GM19397 (cell line): ENCODE measurements around the gene GPC3.
"Not testable (repeated sequence)": the region's sequence is repeated elsewhere in the genome, so short reads cannot be mapped to it uniquely, and the experiment has no call there.

ENCODE experiments used
- ATAC-seq: cut with Tn5 transposase; IDR thresholded peaks from one replicate; pipeline ENCODE4 v1.9.1; 2021; ENCODE audit warnings: mild to moderate bottlenecking, moderate library complexity; ENCODE audit not compliant: unreplicated experiment

Gene GPC3

DNA sequence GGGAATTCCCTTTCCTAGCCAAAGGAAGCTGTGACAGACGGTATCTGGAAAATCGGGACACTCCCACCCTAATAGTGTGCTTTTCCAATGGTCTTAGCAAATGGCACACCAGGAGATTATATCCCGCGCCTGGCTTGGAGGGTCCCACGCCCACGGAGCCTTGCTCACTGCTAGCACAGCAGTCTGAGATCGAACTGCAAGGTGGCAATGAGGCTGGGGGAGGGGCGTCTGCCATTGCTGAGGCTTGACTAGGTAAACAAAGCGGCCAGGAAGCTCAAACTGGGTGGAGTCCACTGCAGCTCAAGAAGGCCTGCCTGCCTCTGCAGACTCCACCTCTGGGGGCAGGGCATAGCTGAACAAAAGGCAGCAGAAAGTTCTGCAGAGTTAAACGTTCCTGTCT lies 364.0 kb downstream of the GPC3 start:
- ATAC-seq, result not testable (repeated sequence)

DNA sequence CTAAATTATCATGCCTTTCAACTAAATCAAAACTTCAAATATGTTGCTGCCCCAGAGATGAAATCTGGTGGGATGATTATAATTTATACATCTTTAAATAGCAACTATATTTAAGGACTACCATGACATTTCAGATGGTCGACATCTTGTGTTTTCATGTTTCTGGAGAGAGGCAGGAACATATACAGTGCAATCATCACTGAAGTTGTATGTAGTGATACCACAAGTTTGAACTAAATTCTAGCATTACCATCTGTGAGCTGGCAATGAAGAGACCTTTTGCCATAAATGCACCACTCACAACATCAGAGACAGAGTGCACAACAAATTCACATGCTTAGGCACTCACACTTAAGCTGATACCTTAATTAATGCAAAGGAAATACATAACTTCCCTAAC lies 373.7 kb downstream of the GPC3 start:
- ATAC-seq, result no peak

DNA sequence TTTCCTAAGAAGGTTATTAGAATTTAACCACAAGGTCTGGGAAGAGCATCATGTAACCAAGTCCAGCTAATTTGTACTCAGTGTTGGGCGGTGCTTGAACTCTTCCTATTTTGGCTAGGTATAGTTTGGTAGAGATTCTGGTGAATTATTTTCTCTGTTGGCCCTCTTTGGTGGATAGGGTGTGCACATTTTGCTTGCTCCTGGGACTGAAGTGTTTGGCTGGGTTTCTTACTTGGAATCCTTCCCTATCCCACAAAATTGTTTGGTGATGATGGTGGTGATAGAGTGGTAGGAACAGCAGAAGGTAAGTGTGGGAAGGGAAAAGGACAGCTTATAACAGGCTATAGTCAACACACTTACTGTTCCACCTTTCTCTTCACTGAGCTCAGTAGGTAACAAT lies 375.3 kb downstream of the GPC3 start:
- ATAC-seq, result no peak

DNA sequence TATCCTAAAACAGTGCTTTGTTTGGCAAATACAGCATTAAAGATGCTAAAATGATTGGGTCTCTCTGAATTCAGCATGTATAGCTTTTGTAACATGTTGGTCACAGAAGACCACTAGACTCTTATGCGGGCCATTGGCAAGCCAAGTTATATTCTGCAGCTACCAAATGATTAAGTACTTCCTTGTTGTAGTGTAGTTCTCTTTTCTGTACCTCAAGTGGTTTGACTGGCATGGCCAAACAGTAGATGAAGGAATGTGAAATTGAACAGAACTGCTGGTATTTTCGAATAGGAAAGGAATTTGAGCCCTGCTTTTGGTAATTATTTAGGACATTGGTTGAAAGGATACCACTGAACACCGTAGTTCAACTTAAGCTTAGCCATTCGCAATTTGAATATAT lies 376.2 kb downstream of the GPC3 start:
- ATAC-seq, result no peak

DNA sequence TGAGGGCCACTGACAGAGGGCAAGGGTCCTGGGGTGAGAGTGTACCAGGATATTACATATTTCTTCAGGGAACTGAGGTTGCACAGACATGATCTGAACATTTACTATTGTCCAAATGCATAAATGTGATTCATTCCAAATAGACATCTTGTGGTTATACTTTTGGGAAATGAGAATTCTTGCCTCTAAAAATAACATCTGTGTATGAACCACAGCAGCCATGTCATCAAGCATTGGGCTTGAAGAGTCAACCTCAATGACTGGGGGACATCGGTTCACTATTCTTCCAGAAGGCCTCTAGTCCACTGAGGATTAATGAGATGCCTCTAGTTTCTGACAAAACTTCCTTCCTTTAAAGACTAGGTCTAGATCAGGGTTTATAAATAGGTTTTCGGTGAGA lies 377.0 kb downstream of the GPC3 start:
- ATAC-seq, result no peak

DNA sequence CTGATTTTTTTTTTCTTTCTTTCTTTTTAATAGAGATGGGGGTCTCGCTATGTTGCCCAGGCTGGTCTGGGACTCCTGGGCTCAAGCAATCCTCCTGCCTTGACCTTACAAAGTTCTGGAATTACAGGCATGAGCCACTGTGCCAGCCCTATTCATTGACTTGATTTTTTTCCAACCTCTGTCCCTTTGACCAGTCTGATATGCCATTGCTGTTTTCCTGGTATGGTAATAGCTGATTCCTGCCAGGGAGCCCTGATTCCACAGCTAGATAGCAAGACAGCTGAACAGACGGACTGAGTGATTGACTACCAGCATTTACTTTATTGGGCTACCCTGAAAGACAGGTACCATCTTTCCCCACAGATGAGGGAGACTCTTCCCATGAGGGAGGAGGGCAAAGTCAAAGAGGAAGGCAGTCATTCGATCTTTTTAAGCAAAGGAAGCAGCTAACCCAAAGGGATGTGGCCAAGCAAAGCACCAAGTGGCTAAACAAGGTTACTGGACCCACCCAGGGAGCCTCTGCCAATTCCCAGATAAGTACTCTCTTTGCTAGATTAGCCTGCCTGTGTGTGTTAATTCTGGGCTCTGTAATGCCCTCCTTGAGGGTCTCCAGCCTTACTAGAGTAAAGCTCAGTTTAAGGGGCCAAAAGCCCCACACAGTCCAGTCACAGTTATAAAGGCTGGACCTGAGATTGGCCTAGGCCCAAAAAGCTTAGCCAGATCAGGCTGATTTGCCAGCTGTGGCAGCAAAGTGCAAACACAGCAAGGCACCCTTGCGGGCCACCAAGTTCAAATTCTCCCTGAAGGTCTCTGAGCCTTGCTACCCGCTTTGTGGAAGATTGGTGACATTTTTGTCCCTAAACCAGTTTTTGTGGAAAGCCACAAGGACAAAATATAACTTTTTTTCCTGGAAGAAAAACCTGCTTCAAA lies 377.7 kb downstream of the GPC3 start:
- no peak for ATAC-seq

DNA sequence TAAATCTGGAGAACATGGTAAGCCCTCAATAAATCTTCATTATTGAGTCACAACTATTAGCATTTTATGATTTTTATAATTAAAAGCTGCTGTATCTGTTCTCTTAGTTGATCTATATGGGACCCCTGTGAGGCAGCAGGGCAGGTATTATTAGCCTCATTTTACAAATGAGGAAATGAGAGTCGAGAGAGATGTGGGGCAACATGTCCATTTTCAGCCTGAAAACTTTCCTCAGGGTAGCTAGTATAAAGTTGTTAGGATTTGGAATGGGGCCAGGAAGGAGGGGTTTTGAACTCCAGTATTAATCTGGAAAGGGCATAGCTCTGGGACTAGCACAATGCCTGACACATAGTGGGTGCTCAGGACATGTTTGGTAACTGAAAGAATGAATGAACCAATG lies 378.4 kb downstream of the GPC3 start:
- ATAC-seq, result no peak

DNA sequence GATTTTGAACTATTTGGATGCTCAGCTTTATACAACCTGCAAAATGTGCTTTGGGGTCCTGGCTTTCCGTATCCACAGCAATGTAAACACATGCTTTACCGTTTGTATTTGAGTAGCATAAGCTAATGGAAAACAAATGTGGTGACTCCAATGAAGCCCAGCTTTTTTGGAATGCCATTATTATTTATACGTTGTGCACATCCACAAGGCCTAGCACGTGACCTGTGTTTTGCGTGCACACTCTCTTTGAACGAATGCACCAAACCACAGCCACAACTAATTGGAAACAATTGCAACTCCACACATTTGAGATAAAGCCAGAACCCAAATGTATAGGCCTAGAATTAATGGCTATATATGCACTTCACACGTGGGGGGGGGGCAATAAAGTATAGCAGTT lies 380.6 kb downstream of the GPC3 start:
- no peak for ATAC-seq

DNA sequence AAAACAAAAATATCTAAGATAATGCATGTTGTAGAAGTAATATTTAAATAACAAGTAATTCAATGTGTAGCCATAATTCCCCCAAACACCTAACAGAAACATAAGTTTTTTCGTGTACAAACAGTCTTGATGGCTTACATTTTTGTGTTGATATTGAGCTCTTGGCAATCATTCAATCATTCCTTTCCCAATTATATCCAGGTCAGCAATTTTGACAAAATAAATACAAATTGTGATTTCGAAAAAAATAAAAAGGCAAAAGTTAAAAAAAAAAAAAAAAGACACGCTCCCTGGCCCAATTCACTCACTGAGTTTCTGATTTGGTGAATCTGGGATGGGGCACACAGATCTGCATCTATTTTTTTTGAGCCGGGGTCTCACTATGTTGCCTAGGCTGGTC lies 382.5 kb downstream of the GPC3 start:
- no peak for ATAC-seq

DNA sequence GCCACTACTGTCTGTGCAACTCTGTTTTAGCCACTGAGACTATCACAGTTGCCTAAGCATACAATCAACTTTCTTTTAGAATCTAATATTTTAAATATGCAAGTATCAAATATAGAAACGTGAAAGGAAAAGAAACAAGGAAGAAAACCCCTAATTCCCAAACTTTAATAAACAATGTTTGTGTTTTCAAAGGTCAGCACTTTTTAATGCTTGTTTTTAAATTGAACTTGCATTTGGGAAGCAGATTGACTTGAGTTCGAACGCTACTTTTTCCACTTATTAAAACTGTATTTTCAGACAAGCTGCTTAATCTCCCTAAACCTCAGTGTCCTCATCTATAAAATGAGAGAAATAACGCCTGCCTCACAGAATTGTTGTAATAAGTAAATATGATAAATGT lies 384.3 kb downstream of the GPC3 start:
- no peak for ATAC-seq

DNA sequence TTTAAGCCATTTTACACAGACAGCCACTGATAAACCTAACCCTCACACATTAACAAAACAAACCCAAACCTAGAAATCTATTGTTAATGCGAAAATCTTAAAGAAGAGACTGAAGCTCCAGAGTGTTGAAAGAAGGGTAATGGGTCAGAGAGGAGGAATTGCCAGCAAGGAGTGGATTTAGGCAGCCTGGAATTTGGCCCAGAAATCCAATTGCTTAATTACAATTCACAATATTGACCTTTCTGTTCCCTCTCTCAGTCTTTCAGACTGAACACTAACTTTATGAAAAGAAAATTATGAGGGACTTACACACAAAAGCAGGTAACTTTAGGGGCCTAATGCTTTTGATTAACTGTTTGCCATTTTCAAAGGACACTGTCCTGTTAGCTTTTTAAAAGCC lies 384.9 kb downstream of the GPC3 start:
- no peak for ATAC-seq

DNA sequence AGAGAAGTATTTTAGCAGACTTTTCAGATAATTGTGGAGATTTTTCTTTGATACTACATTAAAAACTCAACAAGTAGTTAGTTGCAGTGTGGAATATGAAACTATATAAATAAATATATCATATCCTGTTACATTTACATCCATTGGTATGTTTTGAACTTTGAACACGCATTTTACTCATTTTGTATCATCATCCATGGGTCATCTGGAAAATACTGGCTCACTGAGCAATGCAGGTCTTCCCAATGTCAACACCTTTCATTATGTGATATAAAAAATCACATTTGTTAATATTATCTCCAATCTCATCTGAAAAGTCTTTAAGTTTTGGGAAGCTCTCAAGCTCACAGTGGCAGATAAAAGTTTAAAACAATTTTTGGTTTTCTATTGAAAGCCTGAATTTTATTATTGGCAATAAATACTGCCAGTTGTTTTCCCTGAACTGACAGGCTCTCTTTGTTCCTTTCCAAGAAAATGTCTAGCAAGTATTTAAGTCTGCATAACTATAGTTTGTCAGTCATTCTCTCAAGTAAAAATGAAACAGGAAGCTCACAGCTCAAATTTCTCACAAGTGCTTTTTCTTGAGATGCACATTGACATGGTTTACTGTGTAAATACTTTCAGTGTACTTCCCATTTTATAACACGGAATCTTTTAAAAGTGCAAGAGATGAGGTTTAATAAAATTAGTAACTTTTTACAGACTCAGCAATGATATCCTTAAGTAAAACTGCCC lies 386.6 kb downstream of the GPC3 start:
- no peak for ATAC-seq

DNA sequence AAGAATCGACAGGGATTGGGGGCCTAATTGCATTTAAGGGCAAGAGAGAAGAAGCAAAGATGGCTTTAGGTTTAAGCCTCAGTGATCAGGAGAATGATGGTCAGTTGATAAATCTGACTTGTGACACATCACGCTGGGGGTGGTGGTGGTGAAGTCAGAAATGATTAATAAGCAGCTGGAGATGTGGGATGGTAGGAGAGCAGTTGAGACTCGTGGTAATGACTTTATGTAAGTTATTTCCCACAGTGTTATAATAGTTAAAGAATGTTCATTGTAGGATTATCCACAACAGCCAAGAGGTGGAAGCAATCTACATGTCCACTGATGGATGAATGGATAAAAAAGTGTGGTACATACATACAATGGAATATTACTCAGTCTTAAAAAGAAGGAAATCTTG lies 391.2 kb downstream of the GPC3 start:
- no peak for ATAC-seq

DNA sequence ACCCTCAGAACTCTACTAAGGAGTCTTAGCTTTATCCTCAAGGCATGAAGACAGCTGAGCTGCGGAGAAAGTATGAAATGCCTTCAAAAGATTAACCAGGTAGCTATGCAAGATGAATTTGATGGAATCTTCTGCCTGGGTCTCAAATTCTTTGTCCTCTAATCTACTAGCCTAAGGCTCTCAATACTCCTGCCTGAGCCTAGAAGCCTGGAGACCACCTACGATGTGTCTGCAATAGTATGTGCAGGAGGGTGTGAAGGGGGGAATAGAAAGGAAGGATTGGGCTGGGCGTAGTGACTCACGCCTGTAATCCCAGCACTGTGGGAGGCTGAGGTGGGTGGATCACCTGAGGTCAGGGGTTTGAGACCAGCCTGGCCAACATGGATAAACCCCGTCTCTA lies 391.9 kb downstream of the GPC3 start:
- ATAC-seq, result no peak

DNA sequence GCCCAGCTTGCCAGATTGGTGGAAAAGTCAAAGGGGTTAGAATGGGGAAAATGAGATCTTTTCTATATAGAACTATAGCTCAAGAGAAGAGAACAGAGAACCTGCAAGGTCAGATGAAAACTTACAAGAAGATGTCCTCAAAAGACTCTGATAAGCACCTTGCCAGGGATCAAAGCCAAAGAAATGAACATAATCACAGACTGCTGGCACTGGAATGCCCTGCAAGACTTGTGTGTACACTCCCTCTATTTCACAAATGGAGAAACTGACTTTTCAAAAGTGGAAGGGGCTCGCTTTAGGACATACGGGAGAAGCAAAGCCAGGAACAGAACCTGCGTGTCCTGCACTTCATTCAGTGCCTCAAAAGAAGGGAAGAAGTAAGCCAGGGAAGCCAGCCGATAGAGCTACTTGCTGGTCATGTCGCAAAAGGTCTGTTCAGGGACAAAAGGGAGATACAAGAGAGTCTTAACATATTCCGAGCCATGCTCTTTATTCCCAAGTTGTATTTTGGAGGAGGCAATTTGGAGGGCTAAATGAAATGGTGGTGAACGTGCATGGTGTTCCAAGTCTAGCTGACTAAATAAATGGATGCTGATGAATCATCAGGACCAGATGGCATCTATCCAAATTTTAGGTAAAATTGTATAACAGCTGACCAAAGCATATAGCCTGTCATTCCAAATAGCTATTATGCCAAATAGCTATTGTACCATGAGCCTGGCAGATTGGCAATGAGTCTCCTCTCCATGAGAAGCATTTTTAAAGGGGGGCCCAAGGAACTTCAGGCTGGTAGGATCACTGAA lies 394.5 kb downstream of the GPC3 start:
- ATAC-seq, result no peak

DNA sequence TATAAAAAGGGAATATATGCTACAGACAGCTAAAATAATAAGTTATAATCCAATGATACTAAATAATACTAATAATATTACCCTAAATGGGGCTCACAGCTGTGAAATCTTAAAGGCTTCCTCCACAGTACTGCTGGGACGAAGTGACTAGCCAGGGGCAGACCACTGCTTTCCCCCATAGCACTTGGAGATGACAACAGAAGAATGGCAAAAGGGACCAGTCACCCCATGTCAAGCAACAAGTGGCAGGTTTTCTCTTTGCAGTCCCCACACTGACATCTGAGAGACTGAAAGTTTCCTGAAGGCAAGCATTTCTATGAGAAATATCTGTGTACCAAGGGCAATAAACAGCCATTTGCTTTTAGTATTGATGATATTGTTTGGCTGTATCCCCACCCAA lies 396.6 kb downstream of the GPC3 start:
- no peak for ATAC-seq

DNA sequence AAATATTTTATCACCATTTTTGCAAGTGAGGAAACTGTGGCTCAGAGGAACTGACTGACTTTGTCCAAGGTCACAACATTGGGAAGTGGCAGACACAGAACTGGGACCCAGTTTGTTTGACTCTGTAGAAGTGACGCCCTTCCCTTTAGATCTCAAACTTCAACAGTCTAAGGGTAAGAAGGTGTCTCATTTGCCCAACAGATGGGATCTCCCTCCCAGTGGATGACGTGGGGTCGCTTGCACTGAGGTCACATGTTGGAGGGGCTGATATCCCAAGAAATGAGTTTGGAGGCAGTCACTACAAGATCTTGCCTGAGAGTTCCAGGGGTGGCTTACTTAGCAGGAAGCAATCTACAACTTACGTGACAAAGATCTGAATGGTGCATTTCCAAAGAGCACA lies 397.6 kb downstream of the GPC3 start:
- ATAC-seq, result no peak

DNA sequence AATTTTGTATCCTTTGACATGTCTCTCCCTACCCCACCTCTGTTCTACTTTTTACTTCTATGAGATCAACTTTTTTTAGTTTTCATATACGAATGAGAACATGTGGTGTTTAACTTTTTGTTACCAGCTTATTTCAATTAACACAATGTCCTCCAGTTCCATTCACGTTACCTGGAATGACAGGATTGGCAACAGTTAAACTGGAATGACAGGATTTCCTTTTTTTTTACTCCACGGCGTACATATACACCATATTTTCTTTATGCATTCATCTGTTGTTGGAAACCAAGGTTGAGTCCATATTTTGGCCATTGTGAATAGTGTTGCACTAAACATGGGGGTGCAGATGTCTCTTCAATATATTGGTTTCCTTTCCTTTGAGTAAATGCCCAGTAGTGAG lies 398.3 kb downstream of the GPC3 start:
- no peak for ATAC-seq

DNA sequence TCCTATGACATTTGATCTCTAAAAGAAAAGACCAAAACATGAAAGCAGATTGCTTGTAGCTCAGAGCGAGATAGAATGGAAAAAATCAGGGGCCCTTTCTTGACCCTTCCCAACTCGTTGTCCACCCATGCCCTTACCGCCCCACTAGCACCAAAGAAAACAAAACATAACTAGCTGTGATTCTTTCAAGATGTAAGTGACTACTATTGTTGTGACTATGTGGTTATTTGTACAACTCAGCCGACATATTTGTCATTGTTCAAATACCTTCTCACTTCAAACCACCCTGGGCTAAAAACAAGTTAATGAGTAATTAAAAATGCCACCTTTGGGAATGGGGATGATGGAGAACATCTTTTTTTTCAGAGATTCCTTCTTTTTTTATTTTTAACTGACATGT lies 399.0 kb downstream of the GPC3 start:
- ATAC-seq, result no peak

DNA sequence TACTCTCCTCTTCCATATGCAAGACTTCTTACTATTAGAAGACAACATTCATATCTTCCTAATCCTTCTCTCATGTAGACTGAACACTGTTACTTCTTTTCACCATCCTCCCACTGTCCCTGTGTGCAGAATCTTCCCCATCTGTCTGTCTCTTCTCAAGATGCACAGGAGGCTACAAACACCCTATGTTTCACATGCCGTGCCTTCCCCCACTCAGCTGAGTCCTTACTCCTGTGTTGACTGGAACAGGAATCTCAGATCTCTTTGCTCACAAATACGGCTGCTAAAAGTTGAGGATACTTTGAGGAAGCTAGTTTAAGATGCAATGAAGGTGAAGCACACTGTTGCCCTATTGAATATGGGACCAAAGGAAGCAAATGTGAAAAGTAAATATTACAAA lies 401.6 kb downstream of the GPC3 start:
- no peak for ATAC-seq

DNA sequence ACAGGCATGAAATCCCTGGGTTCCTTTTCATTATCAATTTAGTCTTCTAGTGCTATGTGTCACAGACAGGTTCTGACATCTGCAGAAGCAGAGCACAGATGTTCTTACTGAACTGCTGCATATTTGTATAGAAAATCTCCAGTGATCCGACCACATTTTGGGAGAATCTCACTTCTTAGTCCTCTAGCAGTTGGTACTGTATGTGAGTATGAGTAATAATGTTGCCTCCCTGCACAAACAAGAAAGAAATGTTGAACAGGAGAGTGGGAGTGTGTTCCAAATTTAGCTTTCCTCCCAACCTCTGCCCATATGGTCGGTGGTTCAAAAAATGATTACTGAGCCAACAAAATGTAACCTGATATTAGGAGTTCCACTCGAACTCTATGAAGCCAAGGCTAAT lies 404.8 kb downstream of the GPC3 start:
- no peak for ATAC-seq

DNA sequence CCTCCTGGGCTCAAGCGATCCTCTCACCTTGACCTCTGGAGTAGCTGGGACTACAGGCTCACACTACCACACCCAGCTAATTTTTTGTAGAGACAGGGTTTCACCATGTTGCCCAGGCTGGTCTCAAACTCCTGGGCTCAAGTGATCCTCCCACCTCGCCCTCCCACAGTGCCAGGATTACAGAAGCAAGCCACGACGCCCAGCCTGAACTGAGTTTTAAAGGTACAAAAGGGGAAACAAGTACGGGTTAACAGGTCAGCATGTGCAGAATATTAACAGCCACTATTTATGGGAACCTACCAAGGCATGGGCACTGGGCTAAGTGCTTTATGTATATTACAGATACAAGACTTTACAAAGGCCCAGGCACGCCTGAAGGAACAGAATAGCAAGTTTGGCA lies 405.8 kb downstream of the GPC3 start:
- ATAC-seq, result no peak
